H9 (cell line): ENCODE results near the gene LARGE1. TPM values are rescaled to one million over a fixed set of nuclear protein-coding genes. Genes with fewer than 3 reads are reported as not detected.

ENCODE experiments used
- DNase-seq: peaks from one replicate; pipeline ENCODE4 v3.0.0-alpha.2; 2017
- H2AFZ ChIP-seq: one replicate; pipeline ENCODE4 v1.6.1; 2013; ENCODE audit warnings: mild to moderate bottlenecking, low read length, control low read depth, moderate library complexity
- H2AK5ac ChIP-seq: 2 replicates; pipeline ENCODE4 v1.6.1; 2013; ENCODE audit warnings: low read length, control low read depth, mixed read lengths; ENCODE audit not compliant: insufficient read length
- H2BK120ac ChIP-seq: one replicate; pipeline ENCODE4 v1.6.1; 2013; ENCODE audit warnings: low read depth, mild to moderate bottlenecking, low read length, control low read depth, inconsistent platforms; ENCODE audit not compliant: poor library complexity, severe bottlenecking
- H2BK12ac ChIP-seq: 2 replicates; pipeline ENCODE4 v1.6.1; 2013; ENCODE audit warnings: low read length, control low read depth, mixed read lengths, low read depth; ENCODE audit not compliant: insufficient read length
- H2BK15ac ChIP-seq: 2 replicates; pipeline ENCODE4 v1.6.1; 2013; ENCODE audit warnings: low read depth, low read length, control low read depth
- H2BK20ac ChIP-seq: one replicate; pipeline ENCODE4 v1.6.1; 2013; ENCODE audit warnings: low read depth, mild to moderate bottlenecking, low read length, control low read depth, inconsistent platforms; ENCODE audit not compliant: poor library complexity, severe bottlenecking
- H2BK5ac ChIP-seq: 2 replicates; pipeline ENCODE4 v1.6.1; 2013; ENCODE audit warnings: low read length, control low read depth, mixed read lengths; ENCODE audit not compliant: insufficient read length
- H3K14ac ChIP-seq: 2 replicates; pipeline ENCODE4 v1.6.1; 2013; ENCODE audit warnings: low read length, control low read depth; ENCODE audit not compliant: insufficient read depth
- H3K18ac ChIP-seq: 2 replicates; pipeline ENCODE4 v1.6.1; 2013; ENCODE audit warnings: low read depth, mild to moderate bottlenecking, mixed read lengths, low read length, control low read depth; ENCODE audit not compliant: insufficient read length
- H3K23ac ChIP-seq: 2 replicates; pipeline ENCODE4 v1.6.1; 2013; ENCODE audit warnings: low read length, control low read depth, mixed read lengths, low read depth; ENCODE audit not compliant: insufficient read length
- H3K23me2 ChIP-seq: 2 replicates; pipeline ENCODE4 v1.6.1; 2013; ENCODE audit warnings: low read depth, mild to moderate bottlenecking, mixed read lengths, low read length, control low read depth; ENCODE audit not compliant: insufficient read length, poor library complexity, severe bottlenecking
- H3K27ac ChIP-seq: 2 replicates; pipeline ENCODE4 v1.5.1; 2013; ENCODE audit warnings: low read length, control low read depth, mixed read lengths, low read depth; ENCODE audit not compliant: insufficient read length
- H3K27me3 ChIP-seq: 2 replicates; pipeline ENCODE4 v1.6.1; 2013; ENCODE audit warnings: low read length, control low read depth, inconsistent platforms; ENCODE audit not compliant: insufficient read depth
- H3K4ac ChIP-seq: 2 replicates; pipeline ENCODE4 v1.6.1; 2013; ENCODE audit warnings: low read depth, mild to moderate bottlenecking, control low read depth, inconsistent platforms, low read length, moderate library complexity
- H3K4me1 ChIP-seq: 2 replicates; pipeline ENCODE4 v1.6.1; 2013; ENCODE audit warnings: low read length, control low read depth, inconsistent platforms; ENCODE audit not compliant: insufficient read depth
- H3K4me2 ChIP-seq: 2 replicates; pipeline ENCODE4 v1.6.1; 2013; ENCODE audit warnings: low read length, control low read depth, mixed read lengths; ENCODE audit not compliant: insufficient read length, insufficient read depth
- H3K56ac ChIP-seq: 2 replicates; pipeline ENCODE4 v1.6.1; 2013; ENCODE audit warnings: low read depth, mild to moderate bottlenecking, mixed read lengths, low read length, control low read depth; ENCODE audit not compliant: insufficient read length
- H3K79me1 ChIP-seq: 2 replicates; pipeline ENCODE4 v1.6.1; 2013; ENCODE audit warnings: low read depth, mild to moderate bottlenecking, moderate library complexity, low read length, control low read depth, inconsistent platforms; ENCODE audit not compliant: insufficient read depth, poor library complexity, severe bottlenecking
- H3K79me2 ChIP-seq: 2 replicates; pipeline ENCODE4 v1.6.1; 2013; ENCODE audit warnings: low read length, control low read depth, inconsistent platforms; ENCODE audit not compliant: insufficient read depth
- H3K9ac ChIP-seq: 2 replicates; pipeline ENCODE4 v1.6.1; 2013; ENCODE audit warnings: low read length, control low read depth, mixed read lengths; ENCODE audit not compliant: insufficient read length; ENCODE audit errors: extremely low read depth
- H3K9me3 ChIP-seq: one replicate; pipeline ENCODE4 v1.6.1; 2013; ENCODE audit warnings: low read depth, low read length, inconsistent platforms; ENCODE audit not compliant: control insufficient read depth
- H3T11ph ChIP-seq: one replicate; pipeline ENCODE4 v1.6.1; 2013; ENCODE audit warnings: mild to moderate bottlenecking, low read length, control low read depth, inconsistent platforms
- H4K20me1 ChIP-seq: one replicate; pipeline ENCODE4 v1.6.1; 2013; ENCODE audit not compliant: control insufficient read depth, insufficient read length, insufficient read depth
- H4K5ac ChIP-seq: 2 replicates; pipeline ENCODE4 v1.6.1; 2013; ENCODE audit warnings: low read depth, mild to moderate bottlenecking, mixed read lengths, low read length, control low read depth; ENCODE audit not compliant: insufficient read length
- H4K8ac ChIP-seq: replicated peaks from 2 replicates; pipeline ENCODE4 v1.6.1; 2013; ENCODE audit warnings: low read length, control low read depth, mixed read lengths, low read depth; ENCODE audit not compliant: insufficient read length
- H4K91ac ChIP-seq: 2 replicates; pipeline ENCODE4 v1.6.1; 2013; ENCODE audit warnings: low read depth, mild to moderate bottlenecking, moderate library complexity, mixed read lengths, low read length, control low read depth; ENCODE audit not compliant: insufficient read length
- H3K27ac Mint-ChIP-seq, 3 experiments: 2 replicates in 2 of 3; 3 replicates in 1 of 3; pipeline ENCODE4 v1.8.0; 2020 to 2021; ENCODE audit warnings: mixed read lengths in 3 of 3, mild to moderate bottlenecking in 1 of 3, moderate library complexity in 1 of 3
- H3K27me3 Mint-ChIP-seq: 2 replicates; pipeline ENCODE4 v1.8.0; 2021; ENCODE audit warnings: low read depth, mild to moderate bottlenecking, moderate library complexity, mixed read lengths
- H3K36me3 Mint-ChIP-seq, 3 experiments: 2 replicates in 2 of 3; 3 replicates in 1 of 3; pipeline ENCODE4 v1.8.0; 2020 to 2021; ENCODE audit warnings: low read depth in 3 of 3, mixed read lengths in 3 of 3; ENCODE audit not compliant: insufficient read depth in 1 of 3
- H3K4me1 Mint-ChIP-seq, 2 experiments: 2 replicates each; pipeline ENCODE4 v1.8.0; 2020; ENCODE audit warnings: mixed read lengths in 2 of 2
- H3K4me3 Mint-ChIP-seq, 2 experiments: 2 replicates in 1 of 2; 3 replicates in 1 of 2; pipeline ENCODE4 v1.8.0; 2020 to 2021; ENCODE audit warnings: mild to moderate bottlenecking in 2 of 2, mixed read lengths in 2 of 2, moderate library complexity in 1 of 2
- H3K9me3 Mint-ChIP-seq, 2 experiments: 2 replicates in 1 of 2; 3 replicates in 1 of 2; pipeline ENCODE4 v1.8.0; 2020; ENCODE audit warnings: mild to moderate bottlenecking in 2 of 2, mixed read lengths in 2 of 2, moderate library complexity in 1 of 2
- CTCF ChIP-seq: fragments of 200-600 bp; sonication (generic); conservative IDR thresholded peaks from 3 replicates; pipeline ENCODE4 v1.8.0; 2021; ENCODE audit warnings: antibody characterized with exemption, mild to moderate bottlenecking
- WGBS: extraction: QIAGEN DNeasy Blood & Tissue Kit; methylation state at CpG from one replicate; pipeline ENCODE4 v1.1.7; 2013; ENCODE audit warnings: missing lambda C conversion rate, low lambda C conversion rate, mixed read lengths; ENCODE audit not compliant: insufficient read length; ENCODE audit errors: extremely low coverage; 5-methylcytosine and 5-hydroxymethylcytosine counted together
- total RNA-seq: library from RNA; stranded (reverse); gene quantifications from 2 replicates; pipeline ENCODE4 v1.2.1, GENCODE V29; 2021

The LARGE1 gene
- total RNA-seq, 1 experiment from 2014 or later: 43.5 TPM

- Histone ChIP-seq H3K9me3 (peaks cover 2% of the 10 kb centered on the region), H3K14ac (no peak overlapping the region), H3K27ac (no peak overlapping the region), H2BK120ac (no peak overlapping the region), H3K27me3 (no peaks in the 10 kb centered on the region), H3K79me2 (peaks cover under 1% of the 10 kb centered on the region; the same call in 1 of the 2 replicates), H4K8ac (no peak overlapping the region), H3K4ac (no peak overlapping the region), H2BK20ac (no peak overlapping the region), H3K4me1 (no peaks in the 10 kb centered on the region; the same call in 1 of the 2 replicates), H3K23me2 (no peaks in the 10 kb centered on the region), H2BK12ac (no peak overlapping the region), H4K20me1 (no peaks in the 10 kb centered on the region), H2BK15ac (no peak overlapping the region), H2AFZ (no peak overlapping the region), H3K79me1 (peaks cover 4% of the 10 kb centered on the region), H2BK5ac (no peak overlapping the region), H4K5ac (no peak overlapping the region), H4K91ac (no peak overlapping the region), H3K23ac (no peak overlapping the region), H3K4me2 (no peak overlapping the region), H3K18ac (no peak overlapping the region), H3T11ph (no peak overlapping the region), H3K56ac (no peak overlapping the region), H3K9ac (no peak overlapping the region), H2AK5ac (no peak overlapping the region)
- no peak for TF ChIP-seq CTCF
- Mint-ChIP-seq H3K36me3 (peaks cover 23 to 36% (median 29%) of the 10 kb centered on the region in 3 experiments), H3K27ac (no peak overlapping the region), H3K4me3 (no peak overlapping the region), H3K27me3 (no peaks in the 10 kb centered on the region; the same call in 1 of the 2 replicates), H3K4me1 (peaks cover 6% of the 10 kb centered on the region in 2 experiments), H3K9me3 (peaks cover 8 to 24% of the 10 kb centered on the region in 2 experiments; a peak in 4 of 5 replicates)
- DNase-seq: no peak
- WGBS: no CpG with 5 or more reads among the region's 9 CpGs
These were observed 204.9 kb downstream of the LARGE1 start for GRCh38 chr22:33715237-33715985.
